MM.1S (cell line): ENCODE data around the gene THADA.

Experiments
- EZH2 ChIP-seq: fragments of 300-600 bp; sonication (generic); optimal IDR thresholded peaks from 2 replicates; pipeline ENCODE3; 2017; ENCODE audit warnings: low read depth, mild to moderate bottlenecking, antibody characterized with exemption, low read length, mixed read lengths
- TF ChIP-seq, protein P1 (sequence below): fragments of 300-600 bp; sonication (generic); IDR thresholded peaks from 2 replicates; pipeline ENCODE4 v1.5.1; 2016; ENCODE audit warnings: antibody characterized with exemption, low read length, mixed read lengths

DNA sequence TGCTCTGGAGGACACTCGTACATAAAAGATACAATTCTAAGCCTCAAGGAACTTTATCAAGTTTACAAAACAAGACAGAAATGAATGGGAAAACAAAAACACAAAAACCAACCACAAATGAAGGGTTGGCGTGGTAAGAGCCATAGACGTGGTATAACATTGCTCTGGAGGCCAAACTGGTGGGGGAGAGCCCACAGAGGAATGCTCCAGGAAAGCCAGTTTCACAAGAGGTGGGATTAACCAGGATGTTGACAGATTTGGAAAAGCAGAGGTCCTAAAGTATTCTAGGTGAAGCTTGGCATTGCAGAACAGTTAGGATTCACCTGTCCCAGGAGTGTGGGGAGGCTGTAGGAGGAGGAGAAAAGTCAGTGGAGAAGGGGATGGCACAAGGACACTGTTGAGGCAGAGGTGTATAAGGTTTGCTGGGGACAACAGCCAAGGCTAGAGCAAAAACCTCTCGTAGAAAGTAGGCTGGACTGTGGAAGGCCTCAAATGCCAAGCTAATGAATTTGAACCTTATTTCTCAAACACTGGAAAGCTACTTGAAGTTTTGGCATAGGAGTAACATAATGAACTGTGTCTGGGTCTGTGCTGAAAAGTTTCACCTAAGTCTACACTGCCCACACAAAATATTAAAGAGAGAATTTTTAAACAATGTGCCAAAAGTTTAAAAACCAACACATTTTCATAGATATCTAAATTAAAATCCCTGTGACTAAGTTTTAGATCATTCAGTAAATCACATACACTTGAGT is 135.1 kb downstream of the THADA start:
- no peak for TF ChIP-seq EZH2
- TF ChIP-seq, protein P1, sequence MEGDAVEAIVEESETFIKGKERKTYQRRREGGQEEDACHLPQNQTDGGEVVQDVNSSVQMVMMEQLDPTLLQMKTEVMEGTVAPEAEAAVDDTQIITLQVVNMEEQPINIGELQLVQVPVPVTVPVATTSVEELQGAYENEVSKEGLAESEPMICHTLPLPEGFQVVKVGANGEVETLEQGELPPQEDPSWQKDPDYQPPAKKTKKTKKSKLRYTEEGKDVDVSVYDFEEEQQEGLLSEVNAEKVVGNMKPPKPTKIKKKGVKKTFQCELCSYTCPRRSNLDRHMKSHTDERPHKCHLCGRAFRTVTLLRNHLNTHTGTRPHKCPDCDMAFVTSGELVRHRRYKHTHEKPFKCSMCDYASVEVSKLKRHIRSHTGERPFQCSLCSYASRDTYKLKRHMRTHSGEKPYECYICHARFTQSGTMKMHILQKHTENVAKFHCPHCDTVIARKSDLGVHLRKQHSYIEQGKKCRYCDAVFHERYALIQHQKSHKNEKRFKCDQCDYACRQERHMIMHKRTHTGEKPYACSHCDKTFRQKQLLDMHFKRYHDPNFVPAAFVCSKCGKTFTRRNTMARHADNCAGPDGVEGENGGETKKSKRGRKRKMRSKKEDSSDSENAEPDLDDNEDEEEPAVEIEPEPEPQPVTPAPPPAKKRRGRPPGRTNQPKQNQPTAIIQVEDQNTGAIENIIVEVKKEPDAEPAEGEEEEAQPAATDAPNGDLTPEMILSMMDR: no peak
